GM18873 (cell line): ENCODE measurements around the gene AOPEP.

Experiments used
- ATAC-seq: cut with Tn5 transposase; IDR thresholded peaks from one replicate; pipeline ENCODE4 v1.9.1; 2021; ENCODE audit warnings: mild to moderate bottlenecking, moderate library complexity, moderate number of reproducible peaks; ENCODE audit not compliant: unreplicated experiment, low FRiP score

Gene AOPEP

DNA sequence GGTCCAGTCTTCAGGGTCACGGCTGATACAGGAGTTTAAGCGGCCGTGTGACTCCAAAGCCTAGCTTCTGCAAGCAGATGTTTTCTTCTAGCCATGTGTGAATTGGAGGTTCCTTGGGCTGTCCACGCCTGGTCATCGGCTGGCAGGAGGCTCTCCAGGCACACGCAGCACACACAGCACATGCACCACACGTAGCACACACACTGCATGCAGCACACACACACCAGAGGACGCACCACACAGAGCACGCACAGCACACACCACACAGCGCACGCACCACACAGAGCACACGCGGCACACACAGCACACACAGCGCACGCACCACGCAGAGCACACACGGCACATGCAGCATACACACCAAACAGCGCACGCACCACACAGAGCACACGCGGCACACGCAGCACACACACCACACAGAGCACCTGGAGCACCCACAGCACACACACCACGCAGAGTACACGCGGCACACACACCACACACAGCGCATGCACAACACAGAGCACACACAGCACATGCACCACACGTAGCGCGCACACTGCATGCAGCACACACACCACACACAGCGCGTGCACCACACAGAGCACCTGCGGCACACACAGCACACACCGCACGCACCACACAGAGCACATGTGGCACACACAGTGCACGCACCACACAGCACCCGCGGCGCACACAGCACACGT is 356.7 kb downstream of the AOPEP start:
- ATAC-seq = no peak

DNA sequence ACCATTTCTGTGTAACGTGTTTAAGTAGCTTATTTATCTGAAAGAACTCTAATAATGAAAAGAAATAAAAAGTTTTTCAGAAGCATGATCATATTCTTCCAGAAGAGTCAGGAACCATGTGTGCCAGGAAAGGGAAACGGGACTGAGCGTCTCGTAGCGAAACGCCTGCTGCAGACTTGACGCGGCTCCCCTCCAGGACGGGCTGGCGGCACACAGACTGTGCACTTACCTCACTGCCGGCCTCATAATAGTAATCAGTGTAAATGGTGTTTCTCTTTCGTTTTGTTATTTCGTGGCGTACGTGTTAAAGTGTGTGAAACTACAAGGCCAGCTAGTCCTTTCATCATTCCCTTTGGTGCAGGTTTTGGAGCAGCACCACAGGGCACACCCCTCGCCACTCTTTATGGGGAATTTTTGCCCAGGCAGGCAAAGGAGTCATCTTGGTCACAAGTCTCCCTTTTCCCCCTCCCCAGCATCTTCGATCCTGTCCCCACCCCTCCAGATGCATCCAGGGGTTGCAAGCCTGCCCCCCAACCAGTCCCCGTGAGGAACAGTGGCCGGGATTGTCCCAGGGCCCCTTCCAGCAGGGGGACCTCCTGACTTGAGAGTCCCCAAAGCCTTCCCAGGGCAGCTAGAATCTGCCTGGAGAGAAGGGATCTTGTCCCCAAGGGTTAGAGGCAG is 357.9 kb downstream of the AOPEP start:
- no peak for ATAC-seq

GRCh38 chr9:95085036-95085770 is 358.7 kb downstream of the AOPEP start:
- no peak for ATAC-seq

- no peak for ATAC-seq
Observed at GRCh38 chr9:95085861-95086563, 359.5 kb downstream of the AOPEP start.

DNA sequence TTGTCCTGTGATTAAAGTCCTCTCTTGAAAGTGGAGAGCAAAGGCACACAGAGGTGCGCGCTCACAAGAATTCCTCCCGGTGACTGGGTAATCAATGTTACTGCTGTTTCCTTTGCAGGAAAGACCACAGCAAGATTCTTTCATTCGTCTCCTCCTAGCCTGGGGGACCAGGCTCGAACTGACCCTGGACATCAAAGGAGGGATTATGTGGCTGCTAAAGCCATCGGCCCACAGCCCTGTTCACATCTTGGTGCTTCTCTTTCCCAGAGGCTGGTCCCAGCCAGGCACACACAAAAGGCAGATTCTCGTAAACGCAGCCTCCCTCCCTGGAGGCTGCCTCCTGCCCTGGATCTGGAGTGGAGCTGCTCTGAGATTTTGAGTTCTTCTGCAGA is 360.1 kb downstream of the AOPEP start:
- no peak for ATAC-seq

GRCh38 chr9:95087659-95088242 is 361.3 kb downstream of the AOPEP start:
- ATAC-seq = no peak

GRCh38 chr9:95088421-95089161 is 362.1 kb downstream of the AOPEP start:
- ATAC-seq = no peak

DNA sequence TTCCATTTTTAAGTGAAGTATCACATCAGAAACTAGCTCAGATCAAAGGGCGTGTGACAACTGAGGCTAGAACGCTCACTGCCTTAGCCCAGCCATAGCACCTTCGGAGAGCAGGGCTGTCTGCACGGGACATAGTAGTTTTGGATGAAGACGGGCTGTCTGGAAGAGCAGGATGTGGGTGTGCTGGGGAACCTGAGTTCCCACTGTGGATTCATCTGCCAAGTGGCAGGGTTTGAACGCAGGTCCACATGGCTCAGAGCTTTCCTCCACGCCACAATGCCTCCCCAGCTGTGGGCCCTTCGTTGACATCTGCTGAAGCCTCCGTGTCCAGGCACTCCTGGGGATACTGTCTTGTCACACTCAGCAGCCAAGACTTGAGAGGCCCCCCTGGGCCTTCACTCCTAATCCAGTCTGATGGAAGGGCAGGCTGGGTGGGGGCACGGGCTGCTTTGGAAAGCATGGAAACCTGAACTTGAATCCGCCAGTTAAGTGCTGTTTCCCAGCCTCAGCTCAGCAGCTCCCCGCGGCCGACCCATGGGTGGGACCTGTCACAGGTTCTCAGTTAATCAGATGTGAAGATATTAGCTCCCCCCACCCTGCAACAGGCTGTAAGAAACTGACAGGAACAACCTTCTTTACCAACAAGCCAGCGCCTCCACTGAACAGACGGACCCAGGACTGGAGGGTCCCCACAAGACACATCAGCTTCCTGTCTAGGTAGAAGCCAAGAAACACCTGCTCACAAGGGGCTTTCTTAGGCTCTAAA is 362.9 kb downstream of the AOPEP start:
- ATAC-seq = no peak

- no peak for ATAC-seq
Observed at GRCh38 chr9:95090023-95090791, 363.7 kb downstream of the AOPEP start.

DNA sequence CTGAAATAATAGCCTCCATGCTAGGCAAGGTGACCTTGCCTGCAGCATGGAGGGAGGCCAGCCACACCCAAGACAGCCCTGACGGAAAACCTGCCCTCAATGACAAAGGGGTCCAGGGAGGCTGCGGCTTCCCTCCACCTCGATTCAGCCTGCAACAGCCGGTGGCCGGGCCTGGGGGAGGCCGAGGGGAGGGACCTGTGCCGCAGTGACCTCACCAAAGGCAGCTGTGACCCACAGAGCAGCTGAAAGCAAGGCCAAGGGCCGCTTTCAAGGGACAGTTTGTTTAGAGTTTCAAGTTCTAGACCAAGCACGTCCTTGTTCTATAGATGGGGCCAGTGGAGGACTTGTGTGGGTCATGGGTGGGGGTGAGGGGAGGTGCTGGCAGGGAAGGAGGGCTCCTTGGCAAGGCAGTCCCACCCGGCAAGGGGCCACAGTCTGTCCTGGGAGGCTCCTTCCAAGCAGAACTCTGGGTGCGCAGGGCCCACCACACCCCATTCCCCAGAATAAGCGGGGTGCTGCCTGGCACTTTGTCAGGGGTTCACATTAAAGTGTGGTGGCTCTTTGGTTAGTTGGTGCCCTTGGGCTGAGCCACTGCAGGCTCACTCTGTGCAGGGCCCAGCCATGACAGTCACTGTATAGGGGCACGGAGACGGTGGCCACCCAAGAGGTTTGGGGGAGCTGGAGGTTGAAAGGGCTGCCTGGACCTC is 364.5 kb downstream of the AOPEP start:
- no peak for ATAC-seq

GRCh38 chr9:95091601-95092261 is 365.2 kb downstream of the AOPEP start:
- ATAC-seq = no peak

DNA sequence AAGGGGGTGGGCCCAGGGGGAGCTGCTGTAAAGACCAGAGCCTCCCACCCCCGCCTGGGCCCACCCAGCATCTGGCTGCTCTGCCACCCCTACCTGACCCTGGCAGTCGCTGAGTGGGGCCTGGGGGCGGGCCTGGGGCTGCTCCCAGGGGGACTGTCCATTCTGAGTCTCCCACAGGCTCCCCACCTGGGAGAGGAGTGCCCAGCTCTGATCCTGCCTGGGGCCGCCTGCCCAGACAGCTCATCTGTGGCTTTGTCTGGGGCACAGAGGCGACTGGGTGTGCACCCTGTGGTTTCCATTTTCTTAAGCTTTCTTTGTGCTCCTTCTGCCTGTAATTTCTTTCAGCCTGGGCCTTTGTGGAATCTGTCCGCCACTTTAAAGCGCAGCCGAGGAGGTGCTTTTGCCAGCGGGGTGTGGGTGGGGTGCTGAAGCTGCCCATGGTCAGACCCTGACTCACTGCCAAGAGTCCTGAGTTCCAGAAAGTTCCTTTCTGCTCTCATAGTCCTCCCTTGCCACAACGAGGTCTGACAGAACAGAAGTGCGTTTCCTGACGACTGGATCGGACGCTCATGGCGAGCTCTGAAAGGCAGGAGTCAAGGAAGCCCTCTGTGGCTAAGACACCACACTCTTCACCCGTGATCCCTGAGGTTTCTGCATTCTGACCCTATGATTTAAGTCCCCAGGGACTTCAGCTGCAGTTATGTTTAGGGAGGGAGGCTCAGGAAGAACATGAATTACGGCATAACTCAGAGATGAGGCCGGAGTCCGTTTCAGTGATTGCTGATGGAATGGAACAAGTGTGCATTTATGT is 366.0 kb downstream of the AOPEP start:
- ATAC-seq = no peak

- ATAC-seq = no peak
Observed at GRCh38 chr9:95093586-95093985, 367.1 kb downstream of the AOPEP start.

GRCh38 chr9:95094002-95094401 is 367.5 kb downstream of the AOPEP start:
- no peak for ATAC-seq

GRCh38 chr9:95095641-95096355 is 369.3 kb downstream of the AOPEP start:
- no peak for ATAC-seq

GRCh38 chr9:95096381-95096780 is 369.9 kb downstream of the AOPEP start:
- no peak for ATAC-seq
